Activated CD8-positive, alpha-beta memory T cell treated with anti-CD3 and anti-CD28 coated beads, Interleukin-2, amount 50 U/mL, for 1 hour (primary cell): ENCODE measurements around the gene STING1.
"Not testable (repeated sequence)": the region's sequence is repeated elsewhere in the genome, so short reads cannot be mapped to it uniquely, and the experiment has no call there.

Source experiments
- DNase-seq: peaks from one replicate; pipeline ENCODE4 v3.0.0-alpha.2; 2020; ENCODE audit errors: extremely low read depth

STING1 gene

DNA sequence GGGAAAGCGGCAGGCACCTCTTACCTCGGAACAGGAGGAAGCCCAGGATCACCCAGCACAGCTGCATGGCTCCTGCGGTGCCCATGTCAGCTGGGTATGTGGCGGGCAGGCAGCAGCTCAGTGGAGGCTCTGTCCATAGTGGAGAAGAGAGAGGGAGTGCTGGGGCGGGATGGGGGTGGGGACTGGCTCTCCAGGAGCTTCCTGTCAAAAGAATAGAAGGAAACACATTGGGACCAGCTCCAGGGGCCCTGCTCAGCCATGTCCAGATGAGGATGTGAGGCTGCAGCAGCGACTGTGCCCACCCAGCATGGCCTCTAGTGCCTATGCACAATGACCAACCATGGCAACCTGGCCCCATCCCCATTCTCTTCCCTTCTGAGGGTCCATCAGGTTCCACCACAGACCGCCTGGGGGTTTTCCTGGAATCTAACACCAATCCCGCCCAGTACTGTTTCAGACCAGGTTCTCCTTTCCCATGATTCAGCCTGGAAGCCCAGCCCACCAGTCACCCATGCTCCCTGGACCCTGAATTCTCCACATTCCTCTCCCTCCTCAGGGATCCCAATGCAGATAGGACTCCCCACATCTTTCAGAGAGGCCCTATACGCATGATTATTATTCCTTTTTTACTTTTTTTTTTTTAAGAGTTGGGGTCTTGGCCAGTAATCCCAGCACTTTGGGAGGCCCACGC is 19.8 kb downstream of the STING1 start, which contains the start of gene ECSCR:
Gene ECSCR, minus strand, starts transcription at position 158 of the 691 bp plus-strand sequence. Its CDS starts 73 bp downstream, at position 85.
- no peak for DNase-seq

GRCh38 chr5:139461698-139462097 is 20.9 kb downstream of the STING1 start:
- DNase-seq: no peak

DNA sequence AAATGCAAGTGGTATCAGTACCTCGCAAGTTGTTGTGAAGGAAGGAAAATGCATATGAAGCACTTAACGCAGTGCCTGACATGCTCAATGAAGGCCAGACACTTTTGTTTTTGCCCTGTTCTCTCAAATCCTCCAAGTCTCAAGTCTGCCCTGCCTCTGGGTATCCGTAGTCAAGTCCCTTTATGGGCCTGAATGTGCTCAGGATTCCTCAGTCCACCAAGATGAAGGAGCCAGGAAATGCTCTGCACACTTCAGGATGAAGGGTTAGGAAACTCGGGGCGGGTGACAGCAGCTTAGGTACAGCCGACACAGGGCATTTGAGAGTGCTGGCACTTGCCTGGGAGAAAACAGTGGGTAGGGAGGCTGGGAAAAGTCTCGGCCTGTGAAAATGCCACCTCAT is 21.4 kb downstream of the STING1 start:
- DNase-seq: no peak

GRCh38 chr5:139460455-139460854 is 22.1 kb downstream of the STING1 start:
- no peak for DNase-seq

DNA sequence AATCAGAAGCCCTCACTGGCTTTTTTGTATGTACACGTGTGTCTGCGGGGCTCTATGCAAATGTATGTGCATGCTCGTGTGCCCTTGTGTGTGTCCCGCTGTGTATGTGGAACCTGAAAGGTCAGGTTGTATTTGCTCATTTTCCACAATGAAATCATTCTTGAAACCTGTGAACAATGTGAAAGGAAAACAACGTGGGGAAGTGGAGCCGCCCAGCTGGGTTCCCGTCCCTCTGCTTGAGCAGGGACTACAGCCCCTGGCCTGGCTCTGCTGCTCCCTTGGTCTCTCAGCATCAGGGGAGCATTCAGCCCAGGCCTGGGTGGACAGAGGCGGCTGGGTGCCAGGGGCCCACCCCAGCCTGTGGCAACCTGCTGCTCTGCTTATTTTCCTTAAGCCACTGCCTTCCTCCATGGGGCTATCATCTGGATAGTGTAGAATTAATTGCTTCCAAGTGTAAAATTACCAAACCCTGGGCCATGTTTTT is 23.1 kb downstream of the STING1 start:
- no peak for DNase-seq

DNA sequence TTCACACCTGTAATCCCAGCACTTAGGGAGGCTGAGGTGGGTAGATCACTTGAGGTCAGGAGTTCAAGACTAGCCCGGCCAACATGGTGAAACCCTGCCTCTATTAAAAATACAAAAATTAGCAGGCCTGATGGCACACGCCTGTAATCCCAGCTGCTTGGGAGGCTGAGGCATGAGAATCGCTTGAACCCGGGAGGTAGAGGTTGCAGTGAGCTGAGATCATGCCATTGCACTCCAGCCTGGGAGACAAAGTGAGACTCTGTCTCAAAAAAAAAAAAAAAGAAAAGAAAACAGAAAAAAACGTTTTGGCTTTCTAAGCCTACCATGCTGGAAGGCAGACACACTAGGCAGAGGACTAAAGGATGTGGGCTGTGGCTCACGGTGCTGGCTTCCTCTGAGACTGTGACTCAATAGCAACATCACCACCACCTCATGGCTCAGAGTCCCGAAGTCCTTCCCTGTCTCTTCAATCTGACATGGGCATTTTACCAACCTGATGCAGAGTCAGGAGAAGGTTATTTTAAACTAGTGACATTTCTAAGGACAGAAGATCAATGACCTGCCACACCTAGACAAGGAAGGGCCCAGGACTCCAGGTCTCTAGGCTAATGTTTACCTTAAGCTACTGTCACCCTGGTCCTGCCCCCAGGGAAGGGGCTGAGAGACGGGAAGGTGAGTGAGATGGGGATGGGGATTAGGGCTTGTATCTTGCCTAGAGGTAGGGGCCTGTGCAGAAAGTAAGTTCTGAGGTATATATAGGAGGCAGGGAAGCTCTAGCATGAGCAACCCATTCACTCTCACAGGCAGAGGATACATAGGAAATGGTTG is 23.8 kb downstream of the STING1 start:
- peak; percentile 60 for DNase-seq

DNA sequence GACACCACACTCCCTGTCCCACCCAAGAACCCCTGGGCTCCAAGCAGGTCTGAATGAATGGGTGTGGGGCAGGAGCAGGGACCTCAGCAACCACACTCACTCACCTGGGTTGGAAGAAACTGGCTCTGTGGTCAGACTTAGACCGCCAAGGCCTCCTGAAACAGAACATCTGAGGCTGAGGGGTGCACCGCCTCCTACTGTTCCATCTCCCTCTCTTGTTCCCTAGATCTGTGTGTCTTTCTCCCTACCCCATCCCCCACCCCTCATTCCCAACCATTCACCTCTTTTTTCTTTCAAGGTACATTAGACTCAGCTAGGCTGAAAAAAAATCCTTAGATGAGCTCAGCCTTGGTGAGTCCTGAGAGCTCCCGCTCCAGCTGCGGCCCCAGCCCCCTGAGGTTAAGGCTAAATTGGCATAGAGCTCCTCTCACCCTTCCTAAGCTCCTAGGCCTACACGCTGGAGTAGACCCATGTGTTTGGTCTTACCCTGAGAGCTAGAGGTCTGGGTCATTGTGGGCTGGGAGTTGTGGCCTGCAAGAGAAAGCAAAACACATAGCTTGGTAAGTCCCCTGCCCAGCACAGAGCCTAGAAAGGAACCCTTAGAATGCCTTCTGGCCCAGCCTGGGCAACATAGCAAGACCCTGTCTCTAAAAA is 24.8 kb downstream of the STING1 start:
- no peak for DNase-seq

GRCh38 chr5:139457241-139457640 is 25.3 kb downstream of the STING1 start:
- no peak for DNase-seq

GRCh38 chr5:139456776-139457175 is 25.8 kb downstream of the STING1 start:
- no peak for DNase-seq

- DNase-seq: no peak
Observed at GRCh38 chr5:139454568-139455290, 27.8 kb downstream of the STING1 start.

- DNase-seq: no peak
Observed at GRCh38 chr5:139453683-139454567, 28.6 kb downstream of the STING1 start.

DNA sequence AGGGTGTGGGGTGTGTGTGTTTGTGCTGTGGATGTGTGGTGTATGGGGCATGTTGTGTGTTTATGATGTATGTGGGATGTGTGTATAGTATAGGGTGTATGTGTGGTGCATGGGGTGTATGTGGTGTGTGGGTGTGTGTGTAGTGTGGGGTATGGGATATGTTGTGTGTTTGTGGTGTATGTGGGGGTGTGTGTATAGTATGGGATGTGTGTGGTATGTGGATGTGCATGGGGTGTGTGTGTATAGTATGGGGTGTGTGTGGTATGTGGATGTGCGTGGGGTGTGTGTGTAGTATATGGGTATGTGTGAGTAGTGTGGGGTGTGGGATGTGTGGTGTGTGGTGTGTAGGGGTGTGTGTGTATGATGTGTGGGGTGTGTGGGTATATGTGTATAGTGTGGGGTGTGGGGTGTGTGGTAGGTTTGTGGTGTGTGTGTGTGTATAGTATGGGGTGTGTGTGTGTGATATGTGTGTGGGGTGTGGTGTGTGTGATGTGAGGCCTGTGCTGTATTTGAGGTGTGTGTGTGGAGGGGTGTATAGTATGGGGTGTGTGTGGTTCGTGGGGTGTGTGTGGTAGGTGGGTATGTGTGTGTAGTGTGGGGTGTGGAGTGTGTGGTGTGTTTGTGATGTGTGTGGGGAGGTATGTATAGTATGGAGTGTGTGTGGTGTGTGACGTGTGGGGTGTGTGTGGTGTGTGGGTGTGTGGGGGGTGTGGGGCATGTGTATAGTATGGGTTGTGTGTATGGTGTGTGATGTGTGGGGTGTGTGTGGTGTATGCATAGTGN is 30.5 kb downstream of the STING1 start:
- no peak for DNase-seq

DNA sequence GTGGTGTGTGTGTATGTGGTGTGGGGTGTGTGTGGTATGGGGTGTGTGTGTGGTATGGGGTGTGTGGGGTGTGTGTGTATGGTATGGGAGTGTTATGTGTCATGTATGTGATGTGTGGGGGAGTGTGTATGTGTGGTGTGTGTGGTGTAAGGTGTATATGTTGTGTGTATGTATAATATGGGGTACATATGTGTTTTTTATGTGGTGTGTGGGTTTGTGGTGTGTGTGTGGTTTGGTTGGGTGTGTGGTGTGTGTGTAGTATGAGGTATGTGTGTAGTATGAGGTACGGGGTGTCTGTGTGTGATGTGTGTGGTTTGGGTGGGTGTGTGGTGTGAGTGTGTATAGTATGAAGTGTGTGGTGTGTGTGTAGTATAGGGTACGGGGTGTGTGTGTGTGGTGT is 31.4 kb downstream of the STING1 start:
- DNase-seq: no peak

GRCh38 chr5:139446956-139447779 is 35.4 kb downstream of the STING1 start:
- no peak for DNase-seq

DNA sequence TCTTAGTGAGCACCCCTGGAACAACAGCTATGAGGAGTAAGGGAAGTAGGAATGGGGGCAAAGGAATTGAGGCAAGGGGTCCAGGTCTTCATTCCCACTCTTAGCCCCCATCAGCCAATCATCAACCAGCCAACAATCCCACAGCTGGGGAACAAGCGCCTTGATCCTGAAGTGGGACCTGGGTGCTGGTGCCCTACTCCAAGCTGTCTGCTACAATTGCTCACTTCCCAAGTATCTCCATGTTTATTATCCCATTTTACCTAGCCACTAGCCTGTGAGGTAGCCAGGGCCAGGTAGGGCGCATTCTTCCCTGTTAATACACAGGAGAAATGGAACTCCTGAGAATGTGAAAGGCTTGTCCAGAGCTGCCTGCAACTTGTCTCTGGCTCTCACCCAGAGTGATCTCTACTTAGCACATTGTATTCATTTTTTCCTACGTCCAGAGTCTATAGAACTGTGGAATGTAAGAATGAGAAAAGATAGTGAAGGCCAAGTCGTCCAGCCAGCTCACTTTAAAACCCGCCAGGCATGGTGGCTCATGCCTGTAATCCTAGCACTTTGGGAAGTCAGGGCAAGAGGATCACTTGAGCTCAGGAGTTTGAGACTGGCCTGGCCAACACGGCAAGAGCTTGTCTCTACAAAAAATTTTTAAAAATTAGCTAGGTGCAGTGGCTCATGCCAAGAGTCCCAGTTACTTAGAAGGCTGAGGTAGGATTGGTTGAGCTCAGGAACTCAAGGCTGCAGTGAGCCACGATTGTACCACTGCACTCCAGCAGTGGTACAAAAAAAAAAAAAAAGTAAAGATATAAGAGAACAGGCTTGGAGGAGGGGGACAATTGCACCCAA is 37.0 kb downstream of the STING1 start:
- DNase-seq: no peak

- no peak for DNase-seq
Observed at GRCh38 chr5:139443831-139444453, 38.6 kb downstream of the STING1 start.

- not testable (repeated sequence) for DNase-seq
Observed at GRCh38 chr5:139440416-139440815, 42.1 kb downstream of the STING1 start.
